C4-2B (cell line): ENCODE measurements around the gene MCRIP1.
A peak's percentile ranks its signal among the peaks of the same experiment; 100 is the strongest.

Source experiments
- H3K27ac ChIP-seq: fragments of 450-650 bp; 2 replicates; pipeline ENCODE4 v1.5.1; 2017
- ZFX ChIP-seq: fragments of 450-650 bp; IDR thresholded peaks from 2 replicates; pipeline ENCODE4 v1.6.1; 2017
- TF ChIP-seq, protein P1 (sequence below): fragments of 450-650 bp; conservative IDR thresholded peaks from 2 replicates; pipeline ENCODE4 v1.5.1; 2017; ENCODE audit warnings: mild to moderate bottlenecking

Gene MCRIP1

DNA sequence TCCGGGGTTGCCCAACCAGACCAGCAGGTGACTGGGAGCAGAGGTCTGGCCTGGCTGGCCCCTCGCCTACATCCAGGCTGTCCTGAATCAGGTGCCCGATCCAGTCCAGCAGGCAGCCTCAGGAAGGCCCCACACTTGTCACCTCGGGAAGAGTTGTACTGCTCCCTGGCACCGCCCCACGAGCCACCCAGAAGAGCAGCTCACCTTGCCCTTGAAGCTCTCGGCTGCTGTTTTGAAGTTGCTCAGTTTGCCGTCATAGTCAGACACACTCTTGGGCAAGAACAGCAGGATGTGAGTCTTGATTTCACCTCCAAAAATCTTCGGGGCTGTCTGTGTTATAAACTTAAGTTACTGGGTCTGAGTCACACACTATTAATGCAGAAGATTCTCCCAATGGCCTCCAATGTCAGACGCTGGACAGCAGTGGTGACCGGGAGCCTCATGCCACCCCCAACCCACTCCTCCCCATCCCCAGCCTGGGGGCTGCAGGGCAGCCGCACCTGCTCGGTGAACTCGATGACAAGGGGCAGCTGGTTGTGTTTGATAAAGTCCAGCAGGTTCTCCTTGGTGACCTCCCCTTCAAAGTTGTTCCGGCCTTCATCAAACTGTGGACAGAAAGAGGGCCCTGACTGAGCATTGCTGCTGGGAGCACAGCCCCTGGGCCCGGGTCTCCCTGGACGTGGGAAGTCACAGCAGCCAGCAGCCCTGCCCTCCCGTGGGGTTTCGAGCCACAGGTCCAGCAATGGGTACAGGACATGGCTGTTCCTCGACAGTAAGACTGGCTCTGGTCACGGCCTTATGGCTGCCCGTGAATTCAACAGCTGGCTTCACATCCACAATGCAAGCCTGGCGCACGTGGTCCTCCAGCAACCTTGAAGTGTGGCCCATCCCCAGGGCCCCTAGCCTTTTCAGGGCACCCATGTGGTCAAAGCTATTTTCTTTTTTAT is 13.9 kb upstream of the MCRIP1 start:
- peak overlapping the region; percentile 59 for H3K27ac ChIP-seq

DNA sequence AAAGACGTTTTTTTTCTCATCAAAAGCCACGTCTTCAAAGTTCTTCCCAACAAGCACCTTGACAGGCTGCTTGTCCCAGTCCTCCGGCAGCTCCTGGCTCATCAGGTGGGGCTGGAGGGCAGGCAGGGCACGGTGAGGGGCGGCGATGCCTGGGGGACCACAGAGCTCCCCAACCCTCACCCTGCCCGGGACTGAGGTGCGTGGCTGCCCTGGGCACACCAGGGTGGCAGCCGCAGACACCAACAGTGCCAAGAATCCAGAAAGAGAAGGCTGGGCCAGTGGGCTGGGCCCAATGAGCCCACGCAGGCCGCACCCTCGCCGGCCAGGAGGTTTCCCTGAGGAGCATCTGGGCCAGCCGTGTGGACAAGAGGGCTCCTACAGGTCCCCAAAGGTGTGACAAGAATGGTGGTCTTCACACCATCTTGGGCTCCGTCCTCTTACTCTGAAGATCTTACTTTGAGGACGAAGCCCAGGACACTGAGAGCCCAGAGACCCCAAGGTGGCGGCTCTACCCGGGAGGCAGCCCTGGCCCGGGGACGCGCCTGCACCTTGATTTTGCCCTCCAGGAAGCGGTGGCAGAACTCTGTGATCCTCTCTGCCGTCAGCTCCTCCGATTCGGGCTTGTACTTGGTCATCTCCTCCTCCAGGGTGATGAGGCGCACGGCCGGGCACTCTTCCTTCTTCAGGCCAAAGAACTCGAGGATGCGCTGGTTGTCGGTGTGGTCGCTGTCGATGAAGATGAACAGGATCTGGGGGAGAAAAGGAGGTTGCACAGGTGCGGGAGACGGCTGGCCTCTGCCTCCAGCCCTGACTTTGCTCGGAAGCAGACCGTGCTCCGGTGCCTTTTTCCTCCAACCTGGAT is 13.0 kb upstream of the MCRIP1 start:
- peak overlapping the region; percentile 59 for H3K27ac ChIP-seq

More for the DNA sequence above, 13.9 kb upstream of the MCRIP1 start:
- TF ChIP-seq, protein P1, sequence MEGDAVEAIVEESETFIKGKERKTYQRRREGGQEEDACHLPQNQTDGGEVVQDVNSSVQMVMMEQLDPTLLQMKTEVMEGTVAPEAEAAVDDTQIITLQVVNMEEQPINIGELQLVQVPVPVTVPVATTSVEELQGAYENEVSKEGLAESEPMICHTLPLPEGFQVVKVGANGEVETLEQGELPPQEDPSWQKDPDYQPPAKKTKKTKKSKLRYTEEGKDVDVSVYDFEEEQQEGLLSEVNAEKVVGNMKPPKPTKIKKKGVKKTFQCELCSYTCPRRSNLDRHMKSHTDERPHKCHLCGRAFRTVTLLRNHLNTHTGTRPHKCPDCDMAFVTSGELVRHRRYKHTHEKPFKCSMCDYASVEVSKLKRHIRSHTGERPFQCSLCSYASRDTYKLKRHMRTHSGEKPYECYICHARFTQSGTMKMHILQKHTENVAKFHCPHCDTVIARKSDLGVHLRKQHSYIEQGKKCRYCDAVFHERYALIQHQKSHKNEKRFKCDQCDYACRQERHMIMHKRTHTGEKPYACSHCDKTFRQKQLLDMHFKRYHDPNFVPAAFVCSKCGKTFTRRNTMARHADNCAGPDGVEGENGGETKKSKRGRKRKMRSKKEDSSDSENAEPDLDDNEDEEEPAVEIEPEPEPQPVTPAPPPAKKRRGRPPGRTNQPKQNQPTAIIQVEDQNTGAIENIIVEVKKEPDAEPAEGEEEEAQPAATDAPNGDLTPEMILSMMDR: no peak
- no peak for TF ChIP-seq ZFX

DNA sequence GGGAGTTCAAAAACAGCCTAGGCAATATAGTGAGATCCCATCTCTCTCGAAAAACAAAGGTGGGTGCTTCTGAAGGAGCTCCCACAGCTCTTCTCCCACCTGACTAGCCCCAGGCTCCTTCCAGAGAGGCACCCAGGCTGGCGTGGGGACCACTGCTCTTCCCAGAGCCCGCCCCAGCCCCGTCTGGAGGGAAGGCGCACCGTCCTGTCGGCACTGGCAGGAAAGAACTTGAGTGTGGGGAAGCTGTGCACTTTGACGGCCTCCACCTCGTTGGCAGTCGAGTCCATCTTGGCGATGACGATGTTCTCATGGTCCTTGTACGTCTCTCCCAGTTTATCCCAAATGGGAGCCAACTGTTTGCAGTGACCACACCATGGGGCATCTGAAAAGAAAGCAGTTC is 12.3 kb upstream of the MCRIP1 start:
- peak overlapping the region; percentile 59; the same call in 1 of the 2 replicates for H3K27ac ChIP-seq
- TF ChIP-seq ZFX: no peak
- TF ChIP-seq, protein P1: no peak

More for the DNA sequence above, 13.0 kb upstream of the MCRIP1 start:
- TF ChIP-seq, protein P1: no peak
- no peak for TF ChIP-seq ZFX

- H3K27ac ChIP-seq: no peak overlapping the region
These were observed 11.8 kb upstream of the MCRIP1 start for GRCh38 chr17:81844887-81845286.

GRCh38 chr17:81844327-81844851 is 11.3 kb upstream of the MCRIP1 start:
- no peak overlapping the region for H3K27ac ChIP-seq
- TF ChIP-seq, protein P1: no peak
- no peak for TF ChIP-seq ZFX

More at GRCh38 chr17:81844887-81845286, 11.8 kb upstream of the MCRIP1 start:
- TF ChIP-seq, protein P1: no peak
- no peak for TF ChIP-seq ZFX

DNA sequence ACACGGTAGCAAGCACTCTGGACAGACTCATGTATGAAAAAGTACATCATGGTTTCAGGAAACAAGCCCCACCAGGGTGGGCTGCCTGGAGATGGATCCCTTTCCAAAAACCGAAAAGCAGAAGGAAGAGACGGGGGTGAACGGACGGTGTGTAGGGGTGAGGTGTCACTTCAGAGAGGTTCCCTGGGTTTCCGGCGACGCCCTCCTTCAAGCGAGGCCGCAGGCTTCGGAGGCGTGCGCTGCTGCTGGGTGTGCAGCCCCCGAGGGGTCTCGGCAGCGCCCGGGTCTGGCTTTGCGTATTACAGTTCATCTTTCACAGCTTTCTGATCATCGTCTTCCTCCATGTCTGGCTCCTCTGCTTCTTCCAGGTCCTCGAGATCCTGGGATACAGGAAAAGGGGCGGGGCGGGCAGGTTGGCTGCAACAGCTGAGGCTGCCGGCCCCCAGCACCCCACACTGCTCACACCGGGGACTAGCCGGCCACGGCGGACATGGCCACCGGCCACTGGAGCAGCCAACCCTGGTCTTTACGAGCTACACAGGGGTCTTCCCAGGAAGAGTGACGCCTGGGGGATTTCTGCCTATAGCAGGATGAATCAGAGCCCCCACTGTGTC is 10.7 kb upstream of the MCRIP1 start:
- TF ChIP-seq, protein P1: no peak
- no peak for TF ChIP-seq ZFX
- no peak overlapping the region for H3K27ac ChIP-seq
